ENCODE results near the gene ABCB1. TPM values are rescaled to one million over a fixed set of nuclear protein-coding genes. Genes with fewer than 3 reads are reported as not detected.
A peak's percentile ranks its signal among the peaks of the same experiment; 100 is the strongest.

The ABCB1 gene
- total and polyA plus RNA-seq, 3 donors from 2014 or later = 6.5 to 8.6 (median 7.1) TPM

- 26 to 27% methylated on average over 8 of the region's 8 CpGs for WGBS, 2 donors
- Histone ChIP-seq H3K27me3 (no peaks in the 10 kb centered on the region), H3K4me3 (peak overlapping the region; percentile 45 to 58), H3K36me3 (ENCODE audit: low read depth, missing control alignments) (no peaks in the 10 kb centered on the region), H3K9me3 (no peaks in the 10 kb centered on the region), H3K4me1 (peaks cover 4% of the 10 kb centered on the region), H3K27ac (no peak overlapping the region)
- DNase-seq = no peak
- no peak for TF ChIP-seq POLR2A (IDR thresholded peaks at IDR 0.05)
- TF ChIP-seq CTCF (IDR thresholded peaks at IDR 0.05) = no peak
- intact Hi-C loops (cut with DNase I; ENCODE audit: low total_unique reads) = no loop called here
Measured at GRCh38 chr7:87476179-87476557, 124.5 kb downstream of the ABCB1 start.

GRCh38 chr7:87475359-87476178 lies 125.1 kb downstream of the ABCB1 start, which contains the start of gene ABCB4:
Gene ABCB4 (minus strand): TSS chr7:87475680. CDS start chr7:87475465, 215 bp downstream.
- DNase-seq = peak; percentile 16
- Histone ChIP-seq H3K27ac (no peak within 1 kb of the TSS), H3K4me3 (peak within 1 kb of the TSS; percentile 45 to 58), H3K27me3 (no peaks in the 10 kb centered on the region), H3K36me3 (ENCODE audit: low read depth, missing control alignments) (no peaks in the 10 kb centered on the region), H3K4me1 (peaks cover 4% of the 10 kb centered on the region), H3K9me3 (no peaks in the 10 kb centered on the region)
- no peak for TF ChIP-seq CTCF (IDR thresholded peaks at IDR 0.05)
- TF ChIP-seq POLR2A (IDR thresholded peaks at IDR 0.05) = no peak
- intact Hi-C loops (cut with DNase I; ENCODE audit: low total_unique reads) = no loop called here
- WGBS, 2 donors = 4% methylated on average over 44 of the region's 80 CpGs; no CpG with 5 or more reads in 1 of the 2 donors

GRCh38 chr7:87474533-87475358 lies 125.9 kb downstream of the ABCB1 start:
- peak; percentile 15 for DNase-seq
- Histone ChIP-seq H3K36me3 (ENCODE audit: low read depth, missing control alignments) (no peaks in the 10 kb centered on the region), H3K9me3 (no peaks in the 10 kb centered on the region), H3K27ac (no peak overlapping the region), H3K4me1 (peaks cover 4% of the 10 kb centered on the region), H3K4me3 (peak overlapping the region; percentile 45 to 58), H3K27me3 (no peaks in the 10 kb centered on the region)
- 17 to 33% methylated on average over 11 to 14 of the region's 14 CpGs for WGBS, 2 donors
- TF ChIP-seq CTCF (IDR thresholded peaks at IDR 0.05) (no peak), POLR2A (IDR thresholded peaks at IDR 0.05) (no peak)
- intact Hi-C loops (cut with DNase I; ENCODE audit: low total_unique reads) = no loop called here

GRCh38 chr7:87473986-87474385 lies 126.7 kb downstream of the ABCB1 start:
- Histone ChIP-seq H3K4me1 (peaks cover 4% of the 10 kb centered on the region), H3K9me3 (no peaks in the 10 kb centered on the region), H3K27ac (no peak overlapping the region), H3K36me3 (ENCODE audit: low read depth, missing control alignments) (no peaks in the 10 kb centered on the region), H3K4me3 (no peak overlapping the region), H3K27me3 (no peaks in the 10 kb centered on the region)
- TF ChIP-seq POLR2A (IDR thresholded peaks at IDR 0.05) = no peak
- TF ChIP-seq CTCF (IDR thresholded peaks at IDR 0.05) = no peak
- WGBS, 2 donors = 59 to 66% methylated on average over 2 of the region's 2 CpGs
- intact Hi-C loops (cut with DNase I; ENCODE audit: low total_unique reads) = no loop called here
- no peak for DNase-seq
